Liver (tissue), 3 donors: ENCODE measurements around the gene HS3ST4.

Experiments
- CTCF ChIP-seq: fragments of 150-350 bp; IDR thresholded peaks from 2 replicates; pipeline ENCODE4 v1.5.1; 2017; ENCODE audit warnings: improper control_type of control experiment, low read depth, low read length; ENCODE audit not compliant: missing input control
- FOXA1 ChIP-seq: IDR thresholded peaks from 2 replicates; pipeline ENCODE4 v1.6.1; 2016; ENCODE audit warnings: antibody characterized with exemption
- GABPA ChIP-seq, 2 donors: IDR thresholded peaks in 1 of 2; conservative IDR thresholded peaks in 1 of 2; 2 replicates each; pipeline ENCODE4 v1.6.1; 2016; ENCODE audit warnings: antibody characterized with exemption in 2 of 2, mild to moderate bottlenecking in 1 of 2, moderate library complexity in 1 of 2
- JUND ChIP-seq, 2 donors: IDR thresholded peaks; 2 replicates each; pipeline ENCODE4 v1.6.1; 2016; ENCODE audit warnings: antibody characterized with exemption in 2 of 2
- MAX ChIP-seq: IDR thresholded peaks from 2 replicates; pipeline ENCODE4 v1.6.1; 2016; ENCODE audit warnings: antibody characterized with exemption
- RAD21 ChIP-seq, 2 donors: IDR thresholded peaks; 2 replicates each; pipeline ENCODE4 v1.6.1; 2016; ENCODE audit warnings: antibody characterized with exemption in 2 of 2, mild to moderate bottlenecking in 2 of 2
- SP1 ChIP-seq: IDR thresholded peaks from 2 replicates; pipeline ENCODE4 v1.6.1; 2018; ENCODE audit warnings: antibody characterized with exemption, mild to moderate bottlenecking
- TAF1 ChIP-seq: conservative IDR thresholded peaks from 2 replicates; pipeline ENCODE4 v1.6.1; 2016; ENCODE audit warnings: antibody characterized with exemption, mild to moderate bottlenecking
- YY1 ChIP-seq: IDR thresholded peaks from 2 replicates; pipeline ENCODE4 v1.6.1; 2016; ENCODE audit warnings: antibody characterized with exemption, mild to moderate bottlenecking
- TF ChIP-seq, protein P1 (sequence below): IDR thresholded peaks from 2 replicates; pipeline ENCODE4 v1.6.1; 2016; ENCODE audit warnings: antibody characterized with exemption, mild to moderate bottlenecking
- donor health status: healthy.
- donor health status: healthy.

DNA sequence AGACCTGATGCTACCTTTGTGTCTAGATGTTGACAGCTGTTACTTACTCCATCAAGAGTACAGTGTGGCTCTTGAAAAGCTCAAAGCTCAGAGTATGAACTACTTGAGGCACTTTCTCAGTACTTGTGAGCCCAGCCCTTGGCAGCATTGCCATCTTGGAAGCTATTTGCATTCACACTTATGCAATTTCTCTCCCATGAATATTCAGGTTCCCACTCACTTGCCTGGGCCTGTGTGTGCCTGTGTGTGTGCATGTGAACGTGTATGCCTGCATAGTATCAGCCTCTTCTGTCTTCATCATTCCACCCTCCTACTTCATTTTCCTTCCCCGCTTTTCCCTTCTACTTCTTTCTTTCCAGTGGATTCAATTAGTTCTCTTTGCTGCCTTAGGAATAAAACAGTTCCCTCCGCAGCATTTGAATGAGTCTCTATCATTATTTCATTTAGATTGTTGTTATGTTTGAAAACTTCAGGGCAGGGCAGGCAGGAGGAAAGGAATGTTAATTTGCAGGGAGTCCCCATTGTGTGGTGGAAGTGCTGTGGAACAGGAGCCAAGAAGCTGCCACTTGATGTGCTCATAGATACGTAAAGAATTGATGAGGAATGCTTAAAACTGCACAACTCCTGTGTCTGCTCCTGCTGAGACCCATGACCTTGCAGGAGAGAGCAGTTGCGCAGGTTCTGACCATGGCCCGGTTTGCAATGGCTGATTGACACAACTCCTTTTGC is 58.9 kb downstream of the HS3ST4 start:
- TF ChIP-seq CTCF (no peak), TAF1 (no peak), JUND (IDR thresholded peaks at IDR 0.05) (no peak), SP1 (no peak), FOXA1 (no peak), GABPA (IDR thresholded peaks at IDR 0.05 in 1 of 2, conservative IDR thresholded peaks at IDR 0.05 in 1 of 2) (no peak), RAD21 (IDR thresholded peaks at IDR 0.05) (no peak), MAX (no peak), YY1 (no peak)
- TF ChIP-seq, protein P1, sequence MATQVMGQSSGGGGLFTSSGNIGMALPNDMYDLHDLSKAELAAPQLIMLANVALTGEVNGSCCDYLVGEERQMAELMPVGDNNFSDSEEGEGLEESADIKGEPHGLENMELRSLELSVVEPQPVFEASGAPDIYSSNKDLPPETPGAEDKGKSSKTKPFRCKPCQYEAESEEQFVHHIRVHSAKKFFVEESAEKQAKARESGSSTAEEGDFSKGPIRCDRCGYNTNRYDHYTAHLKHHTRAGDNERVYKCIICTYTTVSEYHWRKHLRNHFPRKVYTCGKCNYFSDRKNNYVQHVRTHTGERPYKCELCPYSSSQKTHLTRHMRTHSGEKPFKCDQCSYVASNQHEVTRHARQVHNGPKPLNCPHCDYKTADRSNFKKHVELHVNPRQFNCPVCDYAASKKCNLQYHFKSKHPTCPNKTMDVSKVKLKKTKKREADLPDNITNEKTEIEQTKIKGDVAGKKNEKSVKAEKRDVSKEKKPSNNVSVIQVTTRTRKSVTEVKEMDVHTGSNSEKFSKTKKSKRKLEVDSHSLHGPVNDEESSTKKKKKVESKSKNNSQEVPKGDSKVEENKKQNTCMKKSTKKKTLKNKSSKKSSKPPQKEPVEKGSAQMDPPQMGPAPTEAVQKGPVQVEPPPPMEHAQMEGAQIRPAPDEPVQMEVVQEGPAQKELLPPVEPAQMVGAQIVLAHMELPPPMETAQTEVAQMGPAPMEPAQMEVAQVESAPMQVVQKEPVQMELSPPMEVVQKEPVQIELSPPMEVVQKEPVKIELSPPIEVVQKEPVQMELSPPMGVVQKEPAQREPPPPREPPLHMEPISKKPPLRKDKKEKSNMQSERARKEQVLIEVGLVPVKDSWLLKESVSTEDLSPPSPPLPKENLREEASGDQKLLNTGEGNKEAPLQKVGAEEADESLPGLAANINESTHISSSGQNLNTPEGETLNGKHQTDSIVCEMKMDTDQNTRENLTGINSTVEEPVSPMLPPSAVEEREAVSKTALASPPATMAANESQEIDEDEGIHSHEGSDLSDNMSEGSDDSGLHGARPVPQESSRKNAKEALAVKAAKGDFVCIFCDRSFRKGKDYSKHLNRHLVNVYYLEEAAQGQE: no peak
